Measurements from ENCODE around the gene ABCA9. TPM values are rescaled to one million over a fixed set of nuclear protein-coding genes. Genes with fewer than 3 reads are reported as not detected.

Gene ABCA9
- total and polyA plus RNA-seq, 2 of the 13 experiments (the other 11 are each of a cell fraction or from before 2014, with no cell fraction given) = 0.04 TPM; not detected in 1

- TF ChIP-seq MED8 (CRISPR knock-in tag; IDR thresholded peaks at IDR 0.05; ENCODE audit: insufficient replicate concordance) (no peak), ZNF766 (CRISPR knock-in tag; IDR thresholded peaks at IDR 0.05; ENCODE audit: borderline replicate concordance) (no peak), ZFP37 (CRISPR knock-in tag; IDR thresholded peaks at IDR 0.05; ENCODE audit: borderline replicate concordance) (0 out of 2 replicates have a peak, but pooled peaks have one; percentile 39), ZNF704 (CRISPR knock-in tag; IDR thresholded peaks at IDR 0.05; ENCODE audit: borderline replicate concordance) (no peak), ELF4 (CRISPR knock-in tag; IDR thresholded peaks at IDR 0.05; ENCODE audit: borderline replicate concordance) (no peak), ZBTB33 (CRISPR knock-in tag; IDR thresholded peaks at IDR 0.05) (no peak), SRF (IDR thresholded peaks at IDR 0.05; ENCODE audit: low read depth, low read length) (no peak), ZSCAN31 (CRISPR knock-in tag; IDR thresholded peaks at IDR 0.05; ENCODE audit: low read depth) (peak; percentile 74; the same call in 1 of the 2 replicates), TGIF2 (CRISPR knock-in tag; IDR thresholded peaks at IDR 0.05) (0 out of 2 replicates have a peak, but pooled peaks have one; percentile 28), NFKB2 (CRISPR knock-in tag; IDR thresholded peaks at IDR 0.05; ENCODE audit: borderline replicate concordance) (no peak), ETS1 (CRISPR knock-in tag; IDR thresholded peaks at IDR 0.05) (no peak), ZNF616 (CRISPR knock-in tag; IDR thresholded peaks at IDR 0.05; ENCODE audit: low read depth) (no peak), HNF1B (CRISPR knock-in tag; IDR thresholded peaks at IDR 0.05) (peak; percentile 82; the same call in 1 of the 2 replicates), ZNF354B (CRISPR knock-in tag; IDR thresholded peaks at IDR 0.05) (no peak), HNF1A (IDR thresholded peaks at IDR 0.05; ENCODE audit: low read depth) (peak; percentile 93), HNF1A (CRISPR knock-in tag; IDR thresholded peaks at IDR 0.05; ENCODE audit: borderline replicate concordance) (peak; percentile 93), ZSCAN20 (CRISPR knock-in tag; IDR thresholded peaks at IDR 0.05; ENCODE audit: borderline replicate concordance) (peak; percentile 100), ZNF660 (CRISPR knock-in tag; IDR thresholded peaks at IDR 0.05; ENCODE audit: borderline replicate concordance, low read depth) (no peak)
Observed at GRCh38 chr17:68937890-68938514, 122.7 kb downstream of the ABCA9 start (continued).
